MCF 10A (cell line): ENCODE results near the gene MON2. TPM values are rescaled to one million over a fixed set of nuclear protein-coding genes. Genes with fewer than 3 reads are reported as not detected.
"Not testable (repeated sequence)": the region's sequence is repeated elsewhere in the genome, so short reads cannot be mapped to it uniquely, and the experiment has no call there.

Experiments
- BruUV-seq: library from RNA; stranded (reverse); fragments of 400-500 nt; replicated peaks from 2 replicates; lab custom pipeline; 2021; lab: Mats Ljungman, UMichigan
- CTCF ChIA-PET: fragments of 300-600 bp; sonication (Branson Sonifier 250); formaldehyde crosslinking; extraction: SDS; loops from one replicate; lab custom pipeline; 2021; ENCODE audit warnings: antibody characterized with exemption, inconsistent platforms; lab: Yijun Ruan, JAX
- POLR2A ChIA-PET: fragments of 300-600, 350-650 bp; sonication (Branson Sonifier 250); formaldehyde crosslinking; extraction: SDS; loops from one replicate; lab custom pipeline; 2020; ENCODE audit warnings: antibody characterized with exemption, inconsistent platforms; lab: Yijun Ruan, JAX
- DNase-seq: peaks from one replicate; pipeline ENCODE4 v3.0.0-alpha.2; 2018; ENCODE audit not compliant: unreplicated experiment
- H3K27ac Mint-ChIP-seq: one replicate; pipeline ENCODE4 v1.8.0; 2022; ENCODE audit warnings: mild to moderate bottlenecking, low read depth, mixed read lengths; ENCODE audit not compliant: unreplicated experiment
- H3K27me3 Mint-ChIP-seq: one replicate; pipeline ENCODE4 v1.8.0; 2022; ENCODE audit warnings: mixed read lengths; ENCODE audit not compliant: insufficient read depth, unreplicated experiment
- H3K36me3 Mint-ChIP-seq: one replicate; pipeline ENCODE4 v1.8.0; 2022; ENCODE audit warnings: mild to moderate bottlenecking, moderate library complexity, mixed read lengths; ENCODE audit not compliant: insufficient read depth, unreplicated experiment
- H3K4me1 Mint-ChIP-seq: one replicate; pipeline ENCODE4 v1.8.0; 2022; ENCODE audit warnings: mixed read lengths; ENCODE audit not compliant: insufficient read depth, unreplicated experiment
- H3K4me3 Mint-ChIP-seq: one replicate; pipeline ENCODE4 v1.8.0; 2022; ENCODE audit warnings: mild to moderate bottlenecking, moderate library complexity, mixed read lengths; ENCODE audit not compliant: unreplicated experiment
- H3K9me3 Mint-ChIP-seq: one replicate; pipeline ENCODE4 v1.8.0; 2022; ENCODE audit warnings: mixed read lengths; ENCODE audit not compliant: unreplicated experiment
- CTCF ChIP-seq: fragments of 200-600 bp; IDR thresholded peaks from one replicate; pipeline ENCODE4 v1.8.0; 2022; ENCODE audit warnings: antibody characterized with exemption, mild to moderate bottlenecking; ENCODE audit not compliant: unreplicated experiment
- intact Hi-C: fragments of 100-400 bp; cut with micrococcal nuclease; formaldehyde crosslinking; loops from 2 replicates; pipeline ENCODE4 v1.14.1; 2022
- total RNA-seq: library from RNA; stranded (reverse); gene quantifications from 2 replicates; pipeline ENCODE4 v1.2.3, GENCODE V29; 2022

MON2 gene
- total RNA-seq, 1 experiment from 2014 or later: 49.5 TPM

DNA sequence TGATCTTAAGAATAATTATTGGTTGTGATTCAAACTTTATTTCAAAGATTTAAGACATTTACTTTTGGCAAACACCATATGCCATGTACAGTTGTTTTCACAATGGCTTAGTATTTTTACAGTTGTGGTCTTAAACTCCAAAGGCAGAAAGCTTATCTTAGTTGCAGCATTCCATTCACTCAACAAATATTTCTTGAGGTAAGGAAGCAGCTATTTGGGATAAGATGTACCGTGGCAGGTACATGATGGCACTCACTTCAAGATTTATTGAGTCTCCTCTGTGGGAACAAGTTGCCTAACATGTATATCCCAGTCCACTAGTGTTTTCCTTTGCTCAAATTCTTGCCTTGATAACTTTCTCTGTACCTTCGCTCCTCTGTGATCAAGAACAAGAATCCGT, 8.0 kb upstream of the MON2 start:
- Mint-ChIP-seq H3K27ac (no peak overlapping the region), H3K36me3 (no peaks in the 10 kb centered on the region), H3K4me3 (no peak overlapping the region), H3K27me3 (no peaks in the 10 kb centered on the region), H3K4me1 (no peaks in the 10 kb centered on the region), H3K9me3 (peaks cover 22% of the 10 kb centered on the region)
- TF ChIP-seq CTCF: no peak
- POLR2A ChIA-PET: interaction anchor here (1.1 kb wide), 1 partner anchor 9 kb away, joined by 3 read pairs; no protein-coding TSS in a partner anchor
- CTCF ChIA-PET: interaction anchor here (0.6 to 1.6 kb wide), 2 partner anchors 21 to 1011 kb away, joined by 3 to 8 read pairs; no protein-coding TSS in a partner anchor
- BruUV-seq: no TSS peak
- intact Hi-C loops: no loop called here
- DNase-seq: no peak

DNA sequence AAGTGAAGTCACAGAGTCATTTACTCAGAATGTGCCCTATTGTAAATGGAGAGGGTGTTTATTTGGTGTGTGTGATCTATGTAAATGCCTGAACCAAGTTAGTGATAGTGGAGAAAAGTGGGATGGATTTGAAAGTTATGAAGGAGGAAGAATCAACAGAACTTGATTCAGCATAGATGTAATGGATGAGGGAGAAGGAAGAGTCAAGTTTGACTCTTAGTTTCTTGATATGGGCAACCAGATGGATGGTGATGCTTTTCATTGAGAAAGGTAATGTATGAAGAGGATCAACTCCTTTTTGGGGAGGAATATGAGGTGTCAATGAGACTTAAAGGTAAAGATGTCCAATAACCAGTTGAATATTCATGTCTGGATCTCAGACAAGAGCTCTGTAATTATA, 6.7 kb upstream of the MON2 start:
- Mint-ChIP-seq H3K27ac (no peak overlapping the region), H3K4me1 (no peaks in the 10 kb centered on the region), H3K4me3 (no peak overlapping the region), H3K9me3 (peaks cover 22% of the 10 kb centered on the region), H3K27me3 (no peaks in the 10 kb centered on the region), H3K36me3 (no peaks in the 10 kb centered on the region)
- CTCF ChIA-PET: interaction anchor here (0.7 kb wide), 1 partner anchor 22 kb away, joined by 3 read pairs; no protein-coding TSS in a partner anchor
- TF ChIP-seq CTCF: no peak
- no peak for DNase-seq
- BruUV-seq: no TSS peak
- intact Hi-C loops: no loop called here
- POLR2A ChIA-PET: interaction anchor here (0.5 kb wide), 1 partner anchor 18 kb away, joined by 4 read pairs; no protein-coding TSS in a partner anchor

DNA sequence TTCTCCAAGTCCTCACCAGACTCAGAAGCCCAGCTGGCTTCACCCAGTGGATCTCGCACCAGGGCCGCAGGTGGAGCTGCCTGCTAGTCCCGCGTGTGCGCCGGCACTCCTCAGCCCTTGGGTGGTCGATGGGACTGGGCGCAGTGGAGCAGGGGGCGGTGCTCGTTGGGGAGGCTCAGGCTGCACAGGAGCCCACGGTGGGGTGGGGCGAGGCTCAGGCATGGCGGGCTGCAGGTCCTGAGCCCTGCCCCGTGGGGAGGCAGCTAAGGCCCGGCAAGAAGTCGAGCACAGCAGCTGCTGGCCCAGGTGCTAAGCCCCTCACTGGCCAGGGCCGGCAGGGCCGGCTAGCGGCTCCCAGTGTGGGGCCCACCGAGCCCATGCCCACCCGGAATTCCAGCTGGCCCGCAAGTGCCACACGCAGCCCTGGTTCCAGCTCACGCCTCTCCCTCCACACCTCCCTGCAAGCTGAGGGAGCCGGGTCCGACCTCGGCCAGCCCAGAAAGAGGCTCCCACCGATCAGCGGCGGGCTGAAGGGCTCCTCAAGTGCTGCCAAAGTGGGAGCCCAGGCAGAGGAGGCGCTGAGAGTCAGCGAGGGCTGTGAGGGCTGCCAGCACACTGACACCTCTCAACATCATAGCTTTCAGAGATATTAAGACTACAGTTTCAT, 5.3 kb upstream of the MON2 start:
- H3K36me3 Mint-ChIP-seq, H3K27me3 Mint-ChIP-seq, H3K4me3 Mint-ChIP-seq, DNase-seq, H3K4me1 Mint-ChIP-seq, H3K9me3 Mint-ChIP-seq, intact Hi-C loops, BruUV-seq, POLR2A ChIA-PET, H3K27ac Mint-ChIP-seq: not testable (repeated sequence)
- CTCF ChIA-PET: interaction anchor here (0.7 to 2.2 kb wide), 2 partner anchors 23 to 270 kb away, joined by 3 to 10 read pairs; no protein-coding TSS in a partner anchor

DNA sequence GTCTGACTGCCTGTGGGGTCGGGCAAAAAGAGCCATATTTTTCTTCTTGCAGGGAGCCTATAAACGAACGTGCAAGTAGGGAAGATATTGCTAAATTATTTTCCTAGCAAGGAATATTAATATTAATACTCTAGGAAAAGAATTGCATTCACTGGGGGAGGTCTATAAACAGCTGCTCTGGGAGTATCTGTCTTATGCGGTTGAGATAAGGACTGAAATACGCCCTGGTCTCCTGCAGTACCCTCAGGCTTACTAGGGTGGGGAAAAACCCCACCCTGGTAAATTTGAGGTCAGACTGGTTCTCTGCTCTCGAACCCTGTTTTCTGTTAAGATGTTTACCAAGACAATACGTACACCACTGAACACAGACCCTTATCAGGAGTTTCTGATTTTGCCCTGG, 3.4 kb upstream of the MON2 start:
- H3K27me3 Mint-ChIP-seq, BruUV-seq, POLR2A ChIA-PET, H3K9me3 Mint-ChIP-seq, H3K4me1 Mint-ChIP-seq, intact Hi-C loops, H3K36me3 Mint-ChIP-seq, H3K27ac Mint-ChIP-seq, DNase-seq, H3K4me3 Mint-ChIP-seq: not testable (repeated sequence)
- CTCF ChIA-PET: interaction anchor here (0.9 kb wide), 1 partner anchor 465 kb away, joined by 3 read pairs; no protein-coding TSS in a partner anchor

DNA sequence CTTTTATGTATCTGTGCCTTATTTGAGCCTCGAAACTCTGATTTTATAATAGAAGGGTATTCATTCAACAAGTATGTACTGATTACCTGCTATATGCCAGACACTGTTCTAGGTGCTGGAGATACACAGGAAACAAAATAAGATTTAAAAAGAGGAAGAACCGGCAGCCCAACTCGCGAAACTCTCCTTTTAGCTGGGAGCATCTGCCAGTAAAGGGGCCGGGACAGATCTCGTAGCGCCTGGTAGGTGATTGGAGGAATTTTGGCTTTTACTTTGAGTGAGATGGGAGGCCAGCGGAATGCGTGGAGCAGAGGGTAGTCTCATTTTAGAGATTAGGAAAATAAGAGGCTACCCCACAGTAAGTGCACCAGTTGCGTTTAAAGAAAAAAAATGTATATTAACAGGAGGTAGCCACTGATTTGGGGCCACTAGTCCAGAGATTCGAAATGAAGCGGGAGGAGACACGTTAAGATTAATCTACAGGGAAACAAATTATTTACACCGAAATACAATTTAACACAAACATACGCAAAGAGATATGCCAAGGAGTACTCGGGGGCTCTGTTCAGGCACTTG, 520 bp upstream of the MON2 start:
- ChIA-PET CTCF (interaction anchor here (0.6 to 1.6 kb wide), 3 partner anchors 28 to 332 kb away, joined by 3 to 8 read pairs (median 3); no protein-coding TSS in a partner anchor), POLR2A (interaction anchor here (0.7 to 2.1 kb wide), 15 partner anchors 9 to 1403 kb away, joined by 3 to 14 read pairs (median 4); partner anchors contain the start of genes PPM1H and USP15)
- H3K36me3 Mint-ChIP-seq: no peaks in the 10 kb centered on the region
- no peak for TF ChIP-seq CTCF
- H3K4me3 Mint-ChIP-seq: peak overlapping the region; percentile 81
- H3K4me1 Mint-ChIP-seq: peaks cover 10% of the 10 kb centered on the region
- peaks cover 8% of the 10 kb centered on the region for H3K9me3 Mint-ChIP-seq
- peak overlapping the region; percentile 93 for H3K27ac Mint-ChIP-seq
- DNase-seq: peak; percentile 34
- intact Hi-C loops: no loop called here
- BruUV-seq: TSS peak; percentile 79
- no peaks in the 10 kb centered on the region for H3K27me3 Mint-ChIP-seq
